Measurements from ENCODE around the gene RPS6KA2. TPM values are rescaled to one million over a fixed set of nuclear protein-coding genes. Genes with fewer than 3 reads are reported as not detected.
A peak's percentile ranks its signal among the peaks of the same experiment; 100 is the strongest.

The RPS6KA2 gene
- polyA plus RNA-seq, 2 donors = 5.7 to 8.7 TPM

DNA sequence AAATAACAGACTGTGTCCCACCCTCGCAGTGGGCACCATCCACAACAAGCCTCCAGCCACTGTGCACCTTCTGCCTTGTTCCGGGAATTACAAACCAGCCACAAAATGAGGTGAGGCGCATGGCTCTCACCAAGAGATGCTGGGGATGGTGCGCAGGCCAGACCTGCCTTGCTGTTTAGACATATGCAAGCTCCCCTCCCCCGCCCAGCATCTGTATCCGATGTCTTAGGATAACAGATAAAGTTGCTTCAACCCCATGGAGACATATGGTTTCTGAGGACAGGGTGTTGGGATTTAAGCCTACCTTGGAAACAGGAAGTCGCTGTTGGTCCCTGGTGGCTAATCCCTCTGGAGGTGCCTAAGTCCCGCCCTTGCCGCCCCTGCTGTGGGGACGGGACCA lies 194.0 kb downstream of the RPS6KA2 start:
- WGBS, 2 donors = 92 to 93% methylated on average over 10 of the region's 10 CpGs

DNA sequence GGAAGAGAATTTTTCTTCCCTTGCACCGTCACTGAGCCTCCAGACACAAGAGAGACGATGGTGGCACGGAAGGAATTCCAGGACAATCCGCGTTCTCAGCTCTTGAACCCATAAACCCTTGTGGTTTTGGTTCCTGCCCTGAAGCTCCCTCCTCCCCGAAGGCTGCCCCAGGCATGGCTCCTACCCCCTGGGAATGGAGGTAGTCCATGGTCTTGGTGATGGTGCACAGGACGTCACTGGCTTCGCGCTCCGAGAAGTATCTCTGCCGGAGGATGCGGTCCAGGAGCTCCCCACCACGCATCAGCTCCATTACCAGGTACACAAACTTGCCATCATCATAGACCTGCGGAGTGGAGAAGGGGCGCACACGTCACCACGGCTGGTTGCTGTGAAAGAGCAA lies 196.8 kb downstream of the RPS6KA2 start:
- 96 to 97% methylated on average over 17 of the region's 17 CpGs for WGBS, 2 donors
- H3K9me3 ChIP-seq (ENCODE audit: control insufficient read depth in 2 of 2, insufficient read depth in 1 of 2, low read depth in 1 of 2, low read length in 1 of 2) = peaks cover 0 to 2% of the 10 kb centered on the region in 2 donors
- H3K27me3 ChIP-seq (ENCODE audit: control insufficient read depth in 1 of 2, insufficient read depth in 2 of 2, low read length in 2 of 2) = no peaks in the 10 kb centered on the region
- no peak overlapping the region for H3K27ac ChIP-seq (ENCODE audit: low read depth in 2 of 2, low read length in 1 of 2)
- H3K4me1 ChIP-seq (ENCODE audit: control insufficient read depth in 2 of 2, insufficient read depth in 2 of 2, low read length in 1 of 2) = no peaks in the 10 kb centered on the region
- H3K4me3 ChIP-seq (ENCODE audit: low read depth in 1 of 2, low read length in 2 of 2) = no peak overlapping the region
- H3K36me3 ChIP-seq (ENCODE audit: control insufficient read depth in 2 of 2, insufficient read depth in 2 of 2, low read length in 1 of 2) = no peaks in the 10 kb centered on the region

More for the DNA sequence above, 194.0 kb downstream of the RPS6KA2 start:
- H3K9me3 ChIP-seq (ENCODE audit: control insufficient read depth in 2 of 2, insufficient read depth in 1 of 2, low read depth in 1 of 2, low read length in 1 of 2) = peaks cover 0 to 2% of the 10 kb centered on the region in 2 donors
- peaks cover 0 to 7% of the 10 kb centered on the region in 2 donors for H3K4me1 ChIP-seq (ENCODE audit: control insufficient read depth in 2 of 2, insufficient read depth in 2 of 2, low read length in 1 of 2)
- H3K36me3 ChIP-seq (ENCODE audit: control insufficient read depth in 2 of 2, insufficient read depth in 2 of 2, low read length in 1 of 2) = peaks cover 0 to 2% of the 10 kb centered on the region in 2 donors
- H3K4me3 ChIP-seq (ENCODE audit: low read depth in 1 of 2, low read length in 2 of 2) = no peak overlapping the region
- no peak overlapping the region for H3K27ac ChIP-seq (ENCODE audit: low read depth in 2 of 2, low read length in 1 of 2)
- H3K27me3 ChIP-seq (ENCODE audit: control insufficient read depth in 1 of 2, insufficient read depth in 2 of 2, low read length in 2 of 2) = no peaks in the 10 kb centered on the region

- Histone ChIP-seq H3K27ac (ENCODE audit: low read depth in 2 of 2, low read length in 1 of 2) (no peak overlapping the region), H3K36me3 (ENCODE audit: control insufficient read depth in 2 of 2, insufficient read depth in 2 of 2, low read length in 1 of 2) (peaks cover 3 to 14% of the 10 kb centered on the region in 2 donors), H3K27me3 (ENCODE audit: control insufficient read depth in 1 of 2, insufficient read depth in 2 of 2, low read length in 2 of 2) (no peaks in the 10 kb centered on the region), H3K9me3 (ENCODE audit: control insufficient read depth in 2 of 2, insufficient read depth in 1 of 2, low read depth in 1 of 2, low read length in 1 of 2) (peaks cover 0 to 2% of the 10 kb centered on the region in 2 donors), H3K4me1 (ENCODE audit: control insufficient read depth in 2 of 2, insufficient read depth in 2 of 2, low read length in 1 of 2) (peaks cover 0 to 2% of the 10 kb centered on the region in 2 donors), H3K4me3 (ENCODE audit: low read depth in 1 of 2, low read length in 2 of 2) (no peak overlapping the region)
- WGBS, 2 donors = 93% methylated on average over 12 of the region's 12 CpGs
These were observed 202.6 kb downstream of the RPS6KA2 start for GRCh38 chr6:166424431-166424830.

DNA sequence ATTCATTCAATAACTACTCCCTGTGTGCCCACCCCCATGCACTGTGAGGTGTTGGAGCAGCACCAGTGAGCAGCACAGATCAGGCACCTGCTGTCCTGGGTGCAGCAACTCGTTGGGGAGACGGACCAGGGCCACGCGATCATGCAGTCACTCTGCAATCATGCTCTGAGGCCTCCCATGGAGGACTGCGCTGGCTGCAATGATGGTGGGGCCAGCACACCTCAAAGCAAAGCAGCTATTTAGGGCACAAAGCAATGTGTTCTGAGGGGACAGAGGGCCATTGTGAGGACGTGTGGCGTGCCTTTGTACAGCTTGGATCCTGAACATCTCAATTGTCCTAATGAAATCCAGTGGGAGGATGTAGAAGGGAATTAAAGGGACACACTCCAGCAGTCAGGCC lies 203.3 kb downstream of the RPS6KA2 start:
- peaks cover 5 to 14% of the 10 kb centered on the region in 2 donors for H3K36me3 ChIP-seq (ENCODE audit: control insufficient read depth in 2 of 2, insufficient read depth in 2 of 2, low read length in 1 of 2)
- 85 to 92% methylated on average over 7 of the region's 7 CpGs for WGBS, 2 donors
- no peaks in the 10 kb centered on the region for H3K27me3 ChIP-seq (ENCODE audit: control insufficient read depth in 1 of 2, insufficient read depth in 2 of 2, low read length in 2 of 2)
- H3K4me3 ChIP-seq (ENCODE audit: low read depth in 1 of 2, low read length in 2 of 2) = no peak overlapping the region
- no peaks in the 10 kb centered on the region for H3K9me3 ChIP-seq (ENCODE audit: control insufficient read depth in 2 of 2, insufficient read depth in 1 of 2, low read depth in 1 of 2, low read length in 1 of 2)
- H3K4me1 ChIP-seq (ENCODE audit: control insufficient read depth in 2 of 2, insufficient read depth in 2 of 2, low read length in 1 of 2) = peaks cover 0 to 2% of the 10 kb centered on the region in 2 donors
- no peak overlapping the region for H3K27ac ChIP-seq (ENCODE audit: low read depth in 2 of 2, low read length in 1 of 2)

- no peak overlapping the region for H3K4me3 ChIP-seq (ENCODE audit: low read depth in 1 of 2, low read length in 2 of 2)
- H3K27ac ChIP-seq (ENCODE audit: low read depth in 2 of 2, low read length in 1 of 2) = no peak overlapping the region
- WGBS, 2 donors = 92 to 93% methylated on average over 22 of the region's 22 CpGs
- H3K27me3 ChIP-seq (ENCODE audit: control insufficient read depth in 1 of 2, insufficient read depth in 2 of 2, low read length in 2 of 2) = no peaks in the 10 kb centered on the region
- H3K4me1 ChIP-seq (ENCODE audit: control insufficient read depth in 2 of 2, insufficient read depth in 2 of 2, low read length in 1 of 2) = peaks cover 0 to 2% of the 10 kb centered on the region in 2 donors
- H3K9me3 ChIP-seq (ENCODE audit: control insufficient read depth in 2 of 2, insufficient read depth in 1 of 2, low read depth in 1 of 2, low read length in 1 of 2) = no peaks in the 10 kb centered on the region
- H3K36me3 ChIP-seq (ENCODE audit: control insufficient read depth in 2 of 2, insufficient read depth in 2 of 2, low read length in 1 of 2) = peaks cover 5 to 14% of the 10 kb centered on the region in 2 donors
These were observed 203.9 kb downstream of the RPS6KA2 start for GRCh38 chr6:166423051-166423745.

DNA sequence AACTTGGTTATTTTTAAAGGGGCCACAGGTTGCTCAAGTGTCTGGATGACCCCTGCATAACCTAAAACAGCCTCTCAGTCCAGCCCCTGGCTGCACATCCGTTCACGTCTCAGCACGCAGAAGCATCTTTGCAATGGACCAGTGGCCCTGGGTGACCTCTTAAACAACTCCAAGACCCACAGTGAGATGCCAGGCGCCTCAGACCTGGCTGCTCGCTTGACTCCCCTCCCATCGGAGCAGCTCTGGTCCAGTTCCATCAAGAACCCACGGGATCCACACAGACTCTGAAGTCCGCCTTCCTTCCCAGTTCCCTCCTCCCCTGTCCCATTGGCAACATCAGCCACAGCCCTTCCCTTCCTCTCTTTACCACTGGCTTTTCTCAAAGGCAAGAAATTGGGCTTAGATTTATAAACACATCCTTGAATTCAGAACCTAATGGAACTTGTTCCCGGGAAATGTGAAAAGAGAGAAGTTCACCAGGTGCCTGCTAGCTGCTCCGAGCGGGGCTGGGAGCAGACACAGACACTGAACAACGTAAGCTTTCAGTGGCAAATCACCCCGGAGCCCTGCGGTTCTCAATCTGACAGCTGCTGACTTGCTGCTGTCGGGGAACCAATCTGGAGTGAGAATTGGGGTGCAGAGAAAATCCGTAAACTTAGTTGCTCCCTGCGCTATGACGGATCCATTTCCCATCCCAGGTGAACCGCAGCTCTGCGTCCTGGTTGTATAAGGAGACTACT lies 204.7 kb downstream of the RPS6KA2 start:
- no peak overlapping the region for H3K27ac ChIP-seq (ENCODE audit: low read depth in 2 of 2, low read length in 1 of 2)
- no peaks in the 10 kb centered on the region for H3K9me3 ChIP-seq (ENCODE audit: control insufficient read depth in 2 of 2, insufficient read depth in 1 of 2, low read depth in 1 of 2, low read length in 1 of 2)
- no peaks in the 10 kb centered on the region for H3K27me3 ChIP-seq (ENCODE audit: control insufficient read depth in 1 of 2, insufficient read depth in 2 of 2, low read length in 2 of 2)
- H3K4me3 ChIP-seq (ENCODE audit: low read depth in 1 of 2, low read length in 2 of 2) = no peak overlapping the region
- H3K36me3 ChIP-seq (ENCODE audit: control insufficient read depth in 2 of 2, insufficient read depth in 2 of 2, low read length in 1 of 2) = peaks cover 5 to 14% of the 10 kb centered on the region in 2 donors
- H3K4me1 ChIP-seq (ENCODE audit: control insufficient read depth in 2 of 2, insufficient read depth in 2 of 2, low read length in 1 of 2) = peaks cover 0 to 2% of the 10 kb centered on the region in 2 donors
- 93 to 95% methylated on average over 20 of the region's 20 CpGs for WGBS, 2 donors

GRCh38 chr6:166420351-166420750 lies 206.7 kb downstream of the RPS6KA2 start:
- Histone ChIP-seq H3K4me3 (ENCODE audit: low read depth in 1 of 2, low read length in 2 of 2) (no peak overlapping the region), H3K4me1 (ENCODE audit: control insufficient read depth in 2 of 2, insufficient read depth in 2 of 2, low read length in 1 of 2) (peaks cover 0 to 9% of the 10 kb centered on the region in 2 donors), H3K27me3 (ENCODE audit: control insufficient read depth in 1 of 2, insufficient read depth in 2 of 2, low read length in 2 of 2) (no peaks in the 10 kb centered on the region), H3K27ac (ENCODE audit: low read depth in 2 of 2, low read length in 1 of 2) (no peak overlapping the region), H3K36me3 (ENCODE audit: control insufficient read depth in 2 of 2, insufficient read depth in 2 of 2, low read length in 1 of 2) (peaks cover 5 to 18% of the 10 kb centered on the region in 2 donors), H3K9me3 (ENCODE audit: control insufficient read depth in 2 of 2, insufficient read depth in 1 of 2, low read depth in 1 of 2, low read length in 1 of 2) (peaks cover 0 to 5% of the 10 kb centered on the region in 2 donors)
- 66 to 67% methylated on average over 6 of the region's 6 CpGs for WGBS, 2 donors

DNA sequence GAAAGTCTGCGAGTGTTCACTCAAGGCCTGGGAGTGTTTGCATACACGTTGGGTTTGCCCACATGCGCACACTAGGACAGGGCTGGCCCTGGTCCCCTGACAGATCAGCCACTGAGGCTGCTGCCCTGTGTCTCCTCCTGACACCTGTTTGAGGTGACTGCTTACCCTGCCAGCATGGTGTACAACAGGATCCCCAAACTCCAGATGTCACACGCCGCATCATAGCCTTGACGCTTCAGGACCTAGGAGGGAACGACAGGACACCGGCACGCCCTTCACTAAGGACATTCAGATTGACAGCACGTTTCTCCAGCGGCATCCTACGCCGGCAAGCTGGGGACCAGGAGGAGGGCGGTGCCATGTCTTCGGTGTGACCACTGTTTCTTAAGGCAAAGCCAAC lies 207.3 kb downstream of the RPS6KA2 start:
- peaks cover 0 to 5% of the 10 kb centered on the region in 2 donors for H3K9me3 ChIP-seq (ENCODE audit: control insufficient read depth in 2 of 2, insufficient read depth in 1 of 2, low read depth in 1 of 2, low read length in 1 of 2)
- peaks cover 0 to 9% of the 10 kb centered on the region in 2 donors for H3K4me1 ChIP-seq (ENCODE audit: control insufficient read depth in 2 of 2, insufficient read depth in 2 of 2, low read length in 1 of 2)
- WGBS, 2 donors = 94 to 96% methylated on average over 15 of the region's 15 CpGs
- H3K27ac ChIP-seq (ENCODE audit: low read depth in 2 of 2, low read length in 1 of 2) = peak overlapping the region; percentile 22 to 43
- H3K27me3 ChIP-seq (ENCODE audit: control insufficient read depth in 1 of 2, insufficient read depth in 2 of 2, low read length in 2 of 2) = no peaks in the 10 kb centered on the region
- H3K36me3 ChIP-seq (ENCODE audit: control insufficient read depth in 2 of 2, insufficient read depth in 2 of 2, low read length in 1 of 2) = peaks cover 5 to 18% of the 10 kb centered on the region in 2 donors
- H3K4me3 ChIP-seq (ENCODE audit: low read depth in 1 of 2, low read length in 2 of 2) = no peak overlapping the region

DNA sequence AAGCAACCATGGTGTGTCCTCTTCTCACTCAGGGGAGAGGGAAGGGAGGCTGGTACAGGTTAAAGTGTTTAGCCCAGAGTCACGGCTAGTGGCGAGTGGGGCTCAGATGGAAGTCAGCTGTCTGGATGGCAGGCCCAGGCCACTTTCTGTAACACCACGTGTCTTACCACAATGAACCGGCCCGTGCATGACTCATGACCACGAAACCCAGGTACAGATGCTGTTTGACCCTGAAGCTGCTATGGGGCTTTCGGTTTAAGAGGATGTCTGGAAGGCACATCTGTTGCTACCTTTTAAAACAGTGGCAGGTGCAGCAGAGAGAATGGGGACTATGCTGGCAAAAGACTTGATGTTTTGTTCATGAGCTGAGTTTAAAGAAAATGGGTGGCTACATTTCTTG lies 207.8 kb downstream of the RPS6KA2 start:
- peak overlapping the region; percentile 11 to 43 for H3K27ac ChIP-seq (ENCODE audit: low read depth in 2 of 2, low read length in 1 of 2)
- peaks cover 5 to 18% of the 10 kb centered on the region in 2 donors for H3K36me3 ChIP-seq (ENCODE audit: control insufficient read depth in 2 of 2, insufficient read depth in 2 of 2, low read length in 1 of 2)
- no peak overlapping the region for H3K4me3 ChIP-seq (ENCODE audit: low read depth in 1 of 2, low read length in 2 of 2)
- peaks cover 0 to 9% of the 10 kb centered on the region in 2 donors for H3K4me1 ChIP-seq (ENCODE audit: control insufficient read depth in 2 of 2, insufficient read depth in 2 of 2, low read length in 1 of 2)
- H3K27me3 ChIP-seq (ENCODE audit: control insufficient read depth in 1 of 2, insufficient read depth in 2 of 2, low read length in 2 of 2) = no peaks in the 10 kb centered on the region
- 63 to 71% methylated on average over 7 of the region's 7 CpGs for WGBS, 2 donors
- H3K9me3 ChIP-seq (ENCODE audit: control insufficient read depth in 2 of 2, insufficient read depth in 1 of 2, low read depth in 1 of 2, low read length in 1 of 2) = peaks cover 0 to 5% of the 10 kb centered on the region in 2 donors
